Prostate gland (tissue), 2 donors: Measurements from ENCODE around the gene AGK.

Source experiments
- CTCF ChIP-seq, 4 experiments: fragments of 200-600 bp in 2 of 4; fragments of 450-650 bp in 2 of 4; sonication (generic) in 2 of 4; IDR thresholded peaks; 1 replicate in 3 of 4; 2 replicates in 1 of 4; pipeline ENCODE4 v1.5.1; 2016 to 2019; ENCODE audit warnings: antibody characterized with exemption in 4 of 4, mild to moderate bottlenecking in 2 of 4, moderate library complexity in 2 of 4
- POLR2AphosphoS5 ChIP-seq: sonication (generic); formaldehyde crosslinking; IDR thresholded peaks from one replicate; pipeline ENCODE4 v1.6.1; 2017; ENCODE audit warnings: antibody characterized with exemption

GRCh38 chr7:141640239-141640840 is 89.1 kb downstream of the AGK start:
- TF ChIP-seq POLR2AphosphoS5 (no peak), CTCF (IDR thresholded peaks at IDR 0.05) (no peak)
